ENCODE measurements around the gene POU2F2.

- no peak for TF ChIP-seq CTCF (IDR thresholded peaks at IDR 0.05)
- TF ChIP-seq TAF1 (IDR thresholded peaks at IDR 0.05; ENCODE audit: borderline replicate concordance, low read depth, low read length), result no peak
- TF ChIP-seq GATA2 (CRISPR knock-in tag; IDR thresholded peaks at IDR 0.05), result no peak
- no peak for TF ChIP-seq RFX5 (IDR thresholded peaks at IDR 0.05; ENCODE audit: low read length)
- no peak for TF ChIP-seq ZBTB33 (IDR thresholded peaks at IDR 0.05; ENCODE audit: borderline replicate concordance, low read depth)
- TF ChIP-seq JUND (IDR thresholded peaks at IDR 0.05), result no peak
- TF ChIP-seq NRF1 (IDR thresholded peaks at IDR 0.05; ENCODE audit: low read depth, low read length), result no peak
- no peak for TF ChIP-seq TCF12 (IDR thresholded peaks at IDR 0.05)
- no peak for TF ChIP-seq EP300 (IDR thresholded peaks at IDR 0.05; ENCODE audit: borderline replicate concordance in 1 of 2, low read depth in 1 of 2, low read length in 1 of 2)
- no peak for TF ChIP-seq REST (IDR thresholded peaks at IDR 0.05; ENCODE audit: low read depth, low read length)
- no peak for TF ChIP-seq YY1 (IDR thresholded peaks at IDR 0.05; ENCODE audit: low read depth)
- TF ChIP-seq POLR2AphosphoS5 (IDR thresholded peaks at IDR 0.05; ENCODE audit: low read depth, low read length), result no peak
- TF ChIP-seq ELF1 (IDR thresholded peaks at IDR 0.05), result no peak
These were observed 38.7 kb downstream of the POU2F2 start for GRCh38 chr19:42093505-42093904.

Data from SK-N-SH (cell line).